ENCODE data around the gene NOL4L.

Gene NOL4L

DNA sequence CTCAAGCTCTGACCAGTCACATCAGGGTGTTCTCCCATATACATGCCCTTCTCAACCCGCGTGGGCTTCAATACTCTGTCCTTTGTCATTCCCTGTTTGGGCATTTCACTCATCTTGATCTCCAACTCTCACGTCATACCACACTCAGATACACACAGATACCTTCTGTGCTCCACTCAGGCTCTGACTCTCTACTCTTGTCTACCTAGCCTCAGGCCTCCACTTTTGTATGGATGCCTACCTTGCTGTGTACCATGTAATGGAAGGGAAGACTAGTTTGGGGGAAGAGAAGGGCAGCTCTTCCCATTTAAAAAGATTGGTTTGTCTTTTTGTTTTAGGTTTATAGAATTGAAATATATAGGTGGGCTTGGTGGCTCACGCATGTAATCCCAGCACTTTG is 178.4 kb downstream of the NOL4L start:
- no peak for DNase-seq

- DNase-seq, result no peak
Measured at GRCh38 chr20:32404017-32404416, 181.1 kb downstream of the NOL4L start.

DNA sequence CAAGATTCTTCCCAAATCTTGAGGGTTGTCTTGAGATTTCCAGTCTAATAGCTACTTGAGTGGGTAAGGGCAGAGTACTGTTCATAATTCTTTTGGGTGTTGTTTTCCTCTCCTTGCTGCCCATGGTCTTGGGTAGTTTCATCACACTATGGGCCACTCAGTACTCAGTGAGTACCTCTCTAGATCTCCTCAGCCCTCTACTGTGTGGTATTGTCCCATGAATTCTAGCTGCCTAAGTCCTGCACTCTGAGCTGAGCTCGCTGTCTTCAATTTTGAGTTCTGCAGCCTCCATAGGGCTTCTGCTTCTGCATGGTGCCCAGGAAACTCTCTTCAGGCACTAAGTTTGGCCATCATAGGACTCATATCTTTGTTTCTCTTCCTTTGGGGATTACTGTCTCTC is 184.7 kb downstream of the NOL4L start:
- no peak for DNase-seq

GRCh38 chr20:32397567-32398084 is 187.5 kb downstream of the NOL4L start:
- no peak for DNase-seq

- no peak for DNase-seq
Measured at GRCh38 chr20:32396646-32397160, 188.4 kb downstream of the NOL4L start.

DNA sequence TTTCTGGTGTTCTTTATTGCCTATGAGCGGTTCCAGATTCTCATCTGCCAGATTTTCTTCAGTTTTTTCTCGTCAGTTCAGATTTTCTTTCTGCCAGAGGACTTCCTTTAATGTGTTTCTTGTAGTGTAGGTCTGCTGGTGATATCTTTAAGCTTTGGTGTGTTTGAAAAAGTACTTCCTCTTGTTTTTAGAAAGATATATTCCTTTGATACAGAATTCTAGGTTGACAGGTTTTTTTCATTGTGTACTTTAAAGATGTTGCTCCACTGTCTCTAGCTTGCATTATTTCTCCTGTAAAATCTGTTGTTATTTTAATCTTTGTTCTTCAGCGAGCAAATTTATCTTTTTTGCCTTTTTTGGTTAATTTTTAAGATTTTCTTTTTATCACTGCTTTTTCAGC is 190.1 kb downstream of the NOL4L start:
- DNase-seq, result no peak

Data from CD4-positive, alpha-beta T cell treated with Interferon gamma for 1 hour (primary cell).